IPS-NIHi7 (cell line): Measurements from ENCODE around the gene GNA12.
"Not testable (repeated sequence)": the region's sequence is repeated elsewhere in the genome, so short reads cannot be mapped to it uniquely, and the experiment has no call there.

Experiments
- DNase-seq: peaks from one replicate; pipeline ENCODE4 v3.0.0; 2012; ENCODE audit warnings: mixed read lengths; ENCODE audit errors: extremely low spot score

Gene GNA12

DNA sequence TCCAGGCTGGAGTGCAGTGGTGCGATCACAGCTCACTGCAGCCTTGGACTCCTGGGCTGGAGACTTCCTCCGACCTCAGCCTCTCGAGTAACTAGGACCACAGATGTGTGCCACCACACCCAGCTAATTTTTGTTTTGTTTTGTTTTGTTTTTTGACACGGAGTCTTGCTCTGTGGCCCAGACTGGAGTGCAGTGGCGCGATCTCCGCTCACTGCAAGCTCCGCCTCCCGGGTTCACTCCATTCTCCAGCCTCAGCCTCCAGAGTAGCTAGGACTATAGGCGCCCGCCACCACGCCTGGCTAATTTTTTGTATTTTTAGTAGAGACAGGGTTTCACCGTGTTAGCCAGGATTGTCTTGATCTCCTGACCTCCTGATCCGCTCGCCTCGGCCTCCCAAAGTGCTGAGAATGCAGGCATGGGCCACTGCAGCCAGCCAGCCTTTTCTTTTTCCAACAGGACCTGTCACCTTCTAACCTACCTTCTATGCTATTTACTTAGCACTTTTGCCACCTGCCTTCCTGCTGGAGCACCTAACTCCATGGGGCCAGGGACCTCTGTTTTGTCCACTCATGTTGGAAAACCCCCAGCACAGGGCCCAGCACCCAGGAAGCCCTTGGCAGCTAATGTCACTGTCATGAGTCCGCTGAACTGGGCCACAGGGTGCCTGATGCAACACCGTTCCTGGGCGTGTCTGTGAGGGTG is 150.5 kb downstream of the GNA12 start:
- not testable (repeated sequence) for DNase-seq

GRCh38 chr7:2692543-2692942 is 151.6 kb downstream of the GNA12 start:
- no peak for DNase-seq

DNA sequence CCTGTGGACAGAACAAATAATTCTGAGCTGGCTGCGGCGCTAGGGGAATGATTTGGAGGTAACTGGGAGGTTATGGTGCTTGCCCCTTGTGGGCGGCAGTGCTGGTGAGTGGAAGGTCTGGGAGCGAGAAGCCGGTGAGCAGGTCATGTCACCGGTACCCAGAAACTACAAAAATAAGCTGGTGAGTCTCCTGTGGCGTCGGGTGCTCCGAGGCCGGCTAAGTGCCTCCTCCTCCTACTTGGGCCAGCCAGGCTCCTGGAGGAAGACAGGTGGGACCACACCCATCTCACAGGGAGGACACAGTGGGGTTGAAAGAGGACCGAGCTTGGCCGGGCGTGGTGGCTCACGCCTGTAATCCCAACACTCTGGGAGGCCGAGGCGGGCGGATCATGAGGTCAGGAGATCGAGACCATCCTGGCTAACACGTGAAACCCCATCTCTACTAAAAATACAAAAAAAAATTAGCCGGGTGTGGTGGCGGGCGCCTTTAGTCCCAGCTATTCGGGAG is 152.1 kb downstream of the GNA12 start:
- not testable (repeated sequence) for DNase-seq

DNA sequence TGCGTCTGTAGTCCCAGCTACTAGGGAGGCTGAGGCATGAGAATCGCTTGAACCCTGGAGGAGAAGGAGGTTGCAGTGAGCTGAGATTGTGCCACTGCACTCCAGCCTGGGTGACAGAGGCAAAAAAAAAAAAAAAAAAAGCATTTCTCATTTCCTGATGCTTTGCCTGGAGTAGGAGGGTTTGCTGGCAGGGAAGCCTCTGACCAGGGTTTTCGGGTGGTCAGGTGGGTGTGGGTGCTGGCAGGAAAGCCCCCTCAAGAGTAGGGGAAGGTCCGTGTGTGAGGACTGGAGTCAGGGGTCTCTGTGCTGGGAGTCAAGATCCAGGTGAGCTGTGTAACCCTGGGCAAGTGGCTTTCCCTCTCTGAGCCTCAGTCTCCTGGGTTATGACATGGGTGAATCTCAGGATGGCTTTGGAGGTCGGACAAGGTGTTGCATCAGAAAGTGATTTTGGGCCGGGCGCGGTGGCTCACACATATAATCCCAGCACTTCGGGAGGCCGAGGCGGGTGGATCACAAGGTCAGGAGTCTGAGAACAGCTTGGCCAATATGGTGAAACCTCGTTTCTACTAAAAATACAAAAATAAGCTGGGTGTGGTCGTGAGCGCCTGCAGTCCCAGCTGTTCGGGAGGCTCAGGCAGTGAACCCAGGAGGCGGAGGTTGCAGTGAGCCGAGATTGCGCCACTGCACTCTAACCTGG is 152.9 kb downstream of the GNA12 start:
- no peak for DNase-seq

GRCh38 chr7:2689951-2690705 is 154.0 kb downstream of the GNA12 start:
- DNase-seq, result no peak

DNA sequence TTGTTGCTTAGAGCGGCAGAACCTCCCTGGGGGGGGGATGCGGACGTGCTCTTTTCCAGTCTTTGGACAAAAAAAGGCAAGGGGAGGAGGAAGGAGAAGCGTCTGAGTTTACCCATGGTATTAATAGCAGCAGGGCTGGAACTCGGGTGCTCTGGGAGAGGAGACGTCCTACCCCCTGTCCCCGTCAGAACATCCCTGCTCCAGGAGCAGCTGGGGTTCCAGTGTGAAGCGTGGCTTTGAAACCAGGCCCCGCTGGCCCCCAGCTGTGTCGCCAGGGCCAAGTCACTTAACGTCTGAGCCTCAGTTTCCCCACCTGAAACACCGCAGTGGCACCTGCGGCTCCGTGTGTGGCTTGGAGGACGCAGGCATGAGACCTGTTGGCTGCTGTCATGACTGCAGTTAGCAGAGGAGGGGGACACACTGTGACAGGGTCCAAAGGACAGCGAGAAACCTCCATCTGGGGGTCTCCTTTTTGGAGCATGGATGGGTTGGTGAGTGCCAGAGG is 154.7 kb downstream of the GNA12 start:
- no peak for DNase-seq

GRCh38 chr7:2688409-2689342 is 155.4 kb downstream of the GNA12 start:
- no peak for DNase-seq

DNA sequence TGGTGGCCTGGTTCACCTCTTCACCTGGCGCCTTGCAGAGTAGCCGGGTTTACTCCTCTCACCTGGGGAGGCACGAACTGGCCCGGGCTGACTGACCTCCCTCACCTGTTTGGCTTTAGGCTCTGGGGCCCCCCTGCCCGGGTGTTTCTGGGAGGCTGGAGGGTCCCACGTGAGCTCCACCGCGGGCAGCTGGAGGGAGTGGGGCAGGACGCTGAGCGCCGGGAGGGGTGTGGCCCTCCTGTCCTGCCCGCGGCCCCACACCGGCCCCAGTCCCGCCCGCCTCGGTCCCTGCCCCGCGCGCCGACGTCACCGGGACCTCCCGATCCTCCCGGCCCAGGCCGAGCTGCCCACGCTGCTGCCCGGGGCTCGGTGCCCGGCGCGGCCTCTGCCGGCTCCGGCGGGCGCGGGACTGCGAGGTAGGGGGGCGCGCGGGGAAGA is 156.2 kb downstream of the GNA12 start, which contains the start of gene AMZ1:
TSS of gene AMZ1 (plus strand) at position 322 of the 438 bp plus-strand sequence. CDS start 12,250 bp downstream, outside the sequence.
- DNase-seq, result no peak

DNA sequence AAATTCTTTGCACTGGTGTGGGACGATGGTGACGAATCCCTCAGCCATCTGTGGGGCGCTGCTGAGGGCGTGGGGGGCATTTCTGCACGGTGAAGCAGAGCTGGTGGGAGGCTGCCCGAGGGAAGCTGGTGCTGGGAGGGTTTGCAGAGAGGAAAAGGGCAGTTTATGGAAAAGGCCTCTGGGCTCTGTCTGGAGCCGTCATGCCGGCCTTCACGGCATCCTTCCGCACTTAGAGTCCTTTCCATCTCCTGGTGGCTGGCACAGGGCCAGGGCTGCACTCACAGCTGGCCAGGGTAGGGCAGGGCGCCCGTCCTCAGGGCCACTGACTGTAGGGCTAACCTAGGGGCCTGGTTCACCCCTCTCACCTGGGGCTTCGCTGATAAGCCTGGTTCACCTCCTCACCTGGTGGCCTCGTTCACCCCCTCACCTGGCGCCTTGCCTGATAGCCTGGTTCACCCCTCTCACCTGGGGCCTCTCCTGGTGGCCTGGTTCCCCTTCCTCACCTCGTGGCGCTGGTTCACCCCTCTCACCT is 156.7 kb downstream of the GNA12 start:
- DNase-seq, result no peak

- no peak for DNase-seq
These were observed 158.0 kb downstream of the GNA12 start for GRCh38 chr7:2686101-2686500.

DNA sequence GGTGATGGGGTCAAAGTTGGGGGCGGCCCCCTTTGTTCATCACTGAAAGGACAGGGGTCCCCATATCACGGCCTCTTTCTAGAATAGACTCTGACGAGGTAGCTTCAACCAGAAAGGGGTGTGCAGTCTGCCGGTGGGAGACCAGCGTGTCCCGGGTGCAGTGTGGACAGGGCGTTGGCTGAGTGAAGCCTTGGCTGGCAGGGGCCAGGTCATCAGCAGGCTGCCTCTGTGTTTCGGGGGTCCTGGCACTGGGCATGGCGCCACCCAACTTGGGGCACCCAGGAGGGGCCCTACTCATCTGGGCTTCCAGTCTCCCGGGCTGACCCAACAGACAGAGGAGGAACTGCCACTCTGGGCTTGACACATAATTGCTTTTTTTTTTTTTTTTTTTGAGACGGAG is 159.6 kb downstream of the GNA12 start:
- DNase-seq, result no peak

DNA sequence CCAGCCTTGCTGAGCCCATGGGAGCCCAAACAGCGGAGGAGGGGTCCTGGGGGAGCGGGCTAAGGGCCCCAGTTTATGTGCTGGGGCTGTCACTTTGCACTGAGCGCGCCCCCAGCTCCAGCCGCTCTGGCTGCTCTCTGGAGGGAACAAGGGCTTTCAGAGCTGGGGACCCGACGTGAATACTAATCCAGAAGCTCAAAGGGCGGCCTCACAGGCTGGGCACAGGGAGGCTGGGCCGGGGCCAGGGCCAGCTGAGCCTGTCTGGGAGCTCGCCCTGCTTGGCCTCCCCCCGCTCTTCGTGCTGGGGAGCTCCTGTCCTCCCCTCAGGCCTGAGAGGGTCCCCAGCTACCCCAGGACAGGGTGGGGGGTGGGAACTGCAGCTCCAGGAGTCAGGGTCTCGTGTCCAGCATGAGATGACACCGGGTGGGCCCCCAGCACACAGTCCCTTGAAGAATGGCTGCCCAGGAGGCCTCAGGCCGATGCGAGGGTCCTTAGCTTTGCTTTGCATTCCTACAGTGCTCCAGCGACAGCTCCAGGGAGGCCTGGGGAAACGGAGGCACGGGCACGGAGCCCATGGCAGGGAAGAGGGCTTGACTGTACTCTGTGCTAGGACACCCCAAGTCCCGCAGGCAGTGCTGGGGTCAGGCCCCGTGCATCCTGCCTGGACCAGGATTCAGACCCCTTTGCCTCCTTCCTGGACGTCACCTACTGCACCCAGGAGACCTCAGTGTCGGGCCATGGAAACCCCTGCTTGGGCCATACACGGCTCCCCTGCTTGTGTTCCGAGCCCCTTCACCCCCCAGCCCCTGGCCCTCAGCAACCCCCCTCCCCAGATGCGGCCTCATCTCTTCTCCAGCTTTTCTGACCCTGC is 161.9 kb downstream of the GNA12 start:
- no peak for DNase-seq

GRCh38 chr7:2680792-2681490 is 163.2 kb downstream of the GNA12 start:
- DNase-seq, result peak; percentile 93

- DNase-seq, result no peak
These were observed 163.9 kb downstream of the GNA12 start for GRCh38 chr7:2680256-2680655.

DNA sequence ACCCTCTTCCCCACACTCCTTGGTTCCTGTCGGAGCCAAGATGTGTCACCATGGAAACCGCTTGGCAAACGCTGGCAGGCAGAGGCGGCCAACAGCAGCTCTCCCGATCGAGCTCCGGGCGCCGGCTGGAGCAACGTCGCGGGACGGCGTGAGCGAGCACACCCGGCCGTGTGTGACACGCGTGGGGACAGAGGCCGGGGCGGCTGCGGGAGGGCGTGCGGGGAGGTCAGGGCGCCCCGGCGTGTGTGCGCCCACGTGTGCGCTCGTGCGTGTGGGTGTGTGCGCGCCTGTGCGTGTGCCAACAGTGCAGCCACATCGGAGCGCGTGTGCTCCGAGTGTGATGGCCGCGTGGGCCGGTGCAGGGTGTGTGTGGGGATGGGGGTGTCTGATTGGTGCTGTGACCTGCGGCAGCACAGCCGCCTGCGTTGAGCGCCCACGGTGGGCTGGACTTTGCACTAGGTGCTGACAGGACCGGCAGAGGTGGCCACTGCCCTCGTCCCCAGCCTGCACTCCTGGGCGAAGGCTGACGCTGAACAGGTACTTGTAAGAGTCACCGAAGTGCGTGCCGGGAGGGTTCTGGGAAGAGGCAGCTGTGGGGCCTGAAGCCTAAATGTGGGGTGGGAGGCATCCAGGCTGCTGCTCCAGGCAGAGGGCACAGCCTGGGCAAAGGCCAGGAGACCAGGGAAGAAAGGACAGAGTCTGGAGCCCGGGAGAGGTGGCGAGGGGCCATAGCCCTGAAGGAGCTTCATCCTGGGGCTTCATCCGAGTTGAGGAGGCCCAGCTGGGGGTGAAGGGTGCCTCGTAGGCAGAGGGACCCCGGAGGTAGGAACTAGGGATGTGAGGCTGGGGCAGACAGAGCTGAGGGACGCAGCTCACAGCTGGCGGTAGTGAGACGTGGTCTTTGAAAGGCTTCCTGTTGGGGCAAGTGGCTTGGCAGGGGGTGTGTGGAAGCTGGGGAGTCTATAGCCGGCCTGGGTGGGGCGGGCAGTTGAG is 164.7 kb downstream of the GNA12 start:
- not testable (repeated sequence) for DNase-seq

GRCh38 chr7:2678454-2678853 is 165.7 kb downstream of the GNA12 start:
- not testable (repeated sequence) for DNase-seq
